A673 (cell line): Measurements from ENCODE around the gene LRRIQ3.

Source experiments
- CTCF ChIP-seq: fragments of 300-800, 200-600 bp; sonication (generic); conservative IDR thresholded peaks from 2 replicates; pipeline ENCODE4 v1.5.1; 2017; ENCODE audit warnings: low read depth, mild to moderate bottlenecking, antibody characterized with exemption, low read length, moderate library complexity, mixed read lengths
- EZH2 ChIP-seq: fragments of 200-600 bp; sonication (generic); IDR thresholded peaks from 2 replicates; pipeline ENCODE4 v1.6.1; 2017; ENCODE audit warnings: borderline replicate concordance, low read depth, mild to moderate bottlenecking, mixed read lengths, antibody characterized with exemption, low read length; ENCODE audit not compliant: poor library complexity, severe bottlenecking

- TF ChIP-seq CTCF = no peak
- TF ChIP-seq EZH2 = no peak
Observed at GRCh38 chr1:74205266-74205665, 7.3 kb upstream of the LRRIQ3 start.
